22Rv1 (cell line): Measurements from ENCODE around the gene EYS.

Experiments
- H3K27ac ChIP-seq: fragments of 450-650 bp; 2 replicates; pipeline ENCODE4 v1.5.1; 2017
- CTCF ChIP-seq: fragments of 450-650 bp; IDR thresholded peaks from 2 replicates; pipeline ENCODE4 v1.5.1; 2017; ENCODE audit warnings: mild to moderate bottlenecking
- ZFX ChIP-seq: fragments of 450-650 bp; IDR thresholded peaks from 2 replicates; pipeline ENCODE4 v1.6.1; 2017; ENCODE audit warnings: antibody characterized with exemption, borderline replicate concordance

EYS gene

GRCh38 chr6:63886341-63886740 is 1820.7 kb downstream of the EYS start:
- TF ChIP-seq ZFX (no peak), CTCF (no peak)
- H3K27ac ChIP-seq, result no peak overlapping the region

GRCh38 chr6:63883597-63883996 is 1823.4 kb downstream of the EYS start:
- TF ChIP-seq CTCF (no peak), ZFX (no peak)
- no peak overlapping the region for H3K27ac ChIP-seq

- no peak overlapping the region for H3K27ac ChIP-seq
- TF ChIP-seq ZFX (no peak), CTCF (peak; percentile 44)
Measured at GRCh38 chr6:63882208-63882607, 1824.8 kb downstream of the EYS start.

- TF ChIP-seq CTCF (no peak), ZFX (no peak)
- H3K27ac ChIP-seq, result no peak overlapping the region
Measured at GRCh38 chr6:63881791-63882190, 1825.2 kb downstream of the EYS start.

GRCh38 chr6:63872233-63872632 is 1834.8 kb downstream of the EYS start:
- TF ChIP-seq ZFX (no peak), CTCF (no peak)
- H3K27ac ChIP-seq, result no peak overlapping the region

- H3K27ac ChIP-seq, result no peak overlapping the region
- TF ChIP-seq CTCF (no peak), ZFX (no peak)
Measured at GRCh38 chr6:63868351-63868750, 1838.7 kb downstream of the EYS start.

GRCh38 chr6:63864671-63865318 is 1842.2 kb downstream of the EYS start:
- TF ChIP-seq ZFX, result no peak
- TF ChIP-seq CTCF, result no peak
- no peak overlapping the region for H3K27ac ChIP-seq
